Occipital lobe (tissue), 2 donors: Measurements from ENCODE around the gene FASTKD2. TPM values are rescaled to one million over a fixed set of nuclear protein-coding genes. Genes with fewer than 3 reads are reported as not detected.

Experiments
- DNase-seq: peaks from one replicate; lab custom pipeline; 2025; lab: John Stamatoyannopoulos, UW
- total RNA-seq: library from RNA; depleted of rRNA; stranded (reverse); fragments of >200 nt; gene quantifications from one replicate; pipeline ENCODE4 v1.2.3, GENCODE V29; 2014

Gene FASTKD2
- total RNA-seq: 44.6 TPM

DNA sequence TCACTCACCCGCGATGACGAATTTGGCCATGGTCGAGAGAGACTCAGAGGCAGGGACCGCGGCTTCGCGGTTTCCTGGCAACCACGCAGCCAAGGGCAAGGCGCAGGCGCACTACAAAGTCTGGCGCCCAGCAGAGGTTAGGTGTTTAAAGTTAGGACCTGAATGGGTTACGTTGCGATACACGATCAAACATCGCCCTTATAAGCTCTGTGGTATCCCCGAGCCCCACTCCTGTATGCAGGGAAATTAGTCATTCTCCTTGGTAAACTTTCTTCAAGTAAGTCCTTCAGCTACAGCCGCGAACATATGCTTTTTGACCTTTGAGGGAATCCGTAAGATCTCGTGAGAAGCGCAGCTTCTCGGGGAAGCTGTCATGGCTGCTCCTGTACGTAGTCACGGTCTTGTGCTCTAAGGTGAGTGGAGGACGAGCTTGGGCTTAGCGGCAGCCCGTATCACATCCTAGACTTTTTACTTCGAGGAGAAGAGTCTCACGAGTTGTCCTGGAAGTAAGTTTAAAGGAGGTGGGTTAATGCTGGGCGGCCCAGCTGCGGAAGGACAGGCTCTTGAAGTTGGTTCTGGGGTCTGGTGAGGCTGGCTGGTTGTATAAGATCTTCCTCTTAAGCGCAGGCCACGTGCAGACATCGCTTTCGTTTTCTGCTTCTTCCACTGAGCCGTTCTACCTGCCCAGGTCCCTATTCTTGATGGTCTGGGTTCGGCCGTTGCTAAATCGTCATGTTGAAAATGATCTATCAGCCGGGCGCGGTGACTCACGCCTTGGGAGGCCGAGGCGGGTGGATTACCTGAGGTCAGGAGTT, at the start of gene FASTKD2, which contains the start of gene MDH1B:
TSS of gene FASTKD2 (plus strand) at position 365 of the 815 bp plus-strand sequence. CDS start 1,088 bp downstream, outside the sequence.
TSS of gene MDH1B (minus strand) at position 87 of the 815 bp plus-strand sequence. CDS start at position 30, 57 bp downstream.
- peak; percentile 86 for DNase-seq

DNA sequence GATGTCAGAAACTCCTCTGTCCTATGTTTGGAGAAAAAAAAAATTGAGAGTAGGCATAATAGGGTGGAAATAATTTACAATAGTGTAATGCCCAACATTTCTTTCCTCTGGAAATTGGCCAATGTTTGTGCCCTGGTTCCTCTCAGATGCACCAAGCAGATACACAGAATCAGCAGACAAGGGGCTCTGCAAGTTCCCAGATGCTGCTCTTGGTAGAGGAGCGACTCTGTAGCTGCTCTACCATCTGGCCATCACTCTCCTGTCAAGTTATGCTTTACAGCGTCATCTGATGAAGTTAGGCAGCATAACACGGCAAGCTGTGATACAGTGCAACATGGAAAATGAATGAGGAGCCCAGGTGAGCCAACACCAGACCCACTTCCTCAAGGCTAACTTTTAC, 48.8 kb upstream of the FASTKD2 start:
- DNase-seq: no peak

DNA sequence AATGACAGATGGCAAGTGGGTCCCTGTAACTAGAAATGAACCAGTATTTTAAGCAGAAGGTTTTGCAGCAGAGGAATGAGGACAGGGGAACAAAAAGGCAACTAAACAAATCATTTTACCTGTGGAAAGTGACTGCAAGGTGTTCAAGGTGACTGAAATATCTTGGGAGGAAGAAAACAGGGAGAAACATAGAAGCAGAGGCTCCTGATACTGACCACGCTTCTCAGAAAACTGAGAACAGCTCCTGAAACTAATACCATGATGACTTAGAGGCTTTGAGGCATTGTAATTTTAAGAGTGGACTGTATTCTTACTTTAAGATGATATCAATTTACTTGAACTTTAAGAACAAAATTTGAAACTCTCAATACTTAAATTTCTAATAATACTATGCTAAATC, 47.1 kb upstream of the FASTKD2 start, which contains the start of gene DYTN:
TSS of gene DYTN (minus strand) at position 101 of the 400 bp plus-strand sequence. CDS start 117 bp downstream, outside the sequence.
- DNase-seq: no peak

DNA sequence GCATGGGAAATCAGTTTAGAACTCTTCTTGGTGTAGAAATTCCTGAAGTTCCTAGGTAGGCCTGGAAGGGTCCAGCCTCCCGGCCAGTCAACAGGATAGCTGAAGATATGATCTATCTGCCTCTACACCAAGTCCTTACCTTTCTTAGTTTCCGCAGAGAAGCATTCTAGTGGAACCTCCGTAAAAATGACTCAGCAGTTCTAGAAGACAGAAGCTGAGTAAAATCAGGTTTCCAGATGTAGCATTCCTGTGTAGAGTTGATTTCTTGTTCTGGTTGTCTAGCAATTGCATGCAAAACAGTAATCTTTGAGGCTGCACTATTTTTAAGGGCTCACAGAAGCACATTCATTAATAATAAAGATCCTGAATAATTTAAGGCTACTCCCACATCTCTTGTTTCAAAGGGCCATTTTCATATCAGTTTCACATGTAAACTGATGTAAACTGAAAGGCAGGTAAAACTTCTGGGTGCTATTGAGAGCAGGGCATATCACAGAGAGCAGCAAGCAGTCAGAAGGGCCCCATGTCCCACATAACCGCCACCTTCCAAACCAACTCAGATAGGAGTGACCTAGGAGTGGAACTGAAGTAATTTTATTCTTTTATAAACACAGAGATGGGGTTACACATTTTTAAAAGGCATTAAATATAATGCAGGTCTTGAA, 44.0 kb upstream of the FASTKD2 start:
- DNase-seq: no peak

DNA sequence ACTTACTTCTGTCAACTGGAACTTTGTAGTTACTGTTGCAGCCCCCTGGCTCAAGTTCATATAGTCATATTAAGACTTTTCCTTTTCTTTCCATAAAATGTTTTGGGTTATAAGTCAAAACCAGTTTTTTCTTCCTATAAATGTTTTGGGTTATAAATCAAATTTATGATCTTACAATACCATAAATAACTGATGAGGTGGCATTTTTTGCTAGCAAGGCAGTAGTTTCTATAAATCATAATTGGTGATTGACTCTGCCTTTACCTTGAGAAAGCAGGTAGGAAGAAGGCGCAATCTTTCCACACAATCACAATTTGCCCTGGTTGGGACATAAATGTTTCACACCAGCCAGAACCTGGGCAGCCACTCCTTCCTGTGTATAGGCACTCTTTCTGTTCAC, 42.1 kb upstream of the FASTKD2 start:
- DNase-seq: no peak

DNA sequence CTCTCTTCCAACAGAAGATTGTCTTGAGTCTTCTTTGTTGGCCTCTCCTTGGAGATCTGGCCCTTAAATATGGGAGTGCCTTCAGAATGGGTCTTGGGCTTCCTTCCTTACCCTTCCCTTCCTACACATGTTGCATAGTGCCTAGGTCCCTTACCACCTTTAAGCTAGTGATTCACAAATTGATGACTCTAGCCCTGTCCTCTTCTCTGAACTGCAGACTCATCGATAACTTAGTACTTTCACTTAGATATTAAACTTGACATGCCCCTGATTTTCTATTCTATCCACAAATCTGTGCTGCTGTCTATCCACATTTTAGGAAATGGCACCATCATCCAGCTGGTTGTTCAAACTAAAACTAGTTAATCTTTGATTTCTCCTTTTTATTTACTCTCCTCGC, 38.1 kb upstream of the FASTKD2 start:
- no peak for DNase-seq

DNA sequence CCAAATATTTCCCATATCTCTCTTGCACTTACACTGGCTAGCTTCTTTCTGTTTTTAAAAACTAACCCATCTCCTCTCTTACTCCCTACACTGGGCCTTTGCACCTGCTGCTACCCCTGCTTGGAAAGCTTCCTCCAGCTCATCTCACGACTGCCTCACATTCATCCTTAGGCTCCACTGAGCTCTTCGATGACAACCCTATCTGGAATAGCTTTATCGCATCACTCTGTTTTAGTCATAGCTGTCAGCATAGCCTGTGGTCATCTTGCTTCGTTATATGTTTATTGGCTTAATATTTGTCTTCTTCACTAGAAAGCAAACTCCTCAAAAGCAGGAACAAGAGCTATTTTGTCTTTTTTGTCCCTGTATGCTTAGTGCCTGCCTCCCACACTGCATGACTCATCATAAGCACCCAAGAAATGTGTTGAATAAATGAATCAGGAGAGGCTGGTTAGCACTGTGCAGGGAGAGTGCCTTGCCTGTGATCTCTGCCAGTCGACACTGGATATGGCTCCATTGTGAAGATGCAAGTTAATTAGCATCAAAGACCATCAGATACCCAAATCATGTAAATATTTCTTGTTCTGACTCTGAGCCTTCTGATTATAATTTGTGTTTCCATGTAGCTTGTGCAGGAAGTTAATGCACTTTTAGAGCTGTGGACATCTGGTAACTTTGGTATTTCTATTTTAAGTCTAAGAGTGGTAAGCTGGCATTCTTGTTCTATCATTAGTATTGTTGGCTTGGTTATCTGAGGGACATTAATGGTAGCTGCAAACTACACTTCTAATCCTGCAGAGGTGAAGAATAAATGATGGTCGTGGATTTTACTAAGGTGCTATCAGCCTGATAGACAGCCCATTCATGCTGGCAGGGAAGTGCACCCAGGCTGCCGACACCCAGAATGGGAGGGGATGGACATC, 36.9 kb upstream of the FASTKD2 start:
- DNase-seq: peak; percentile 52

DNA sequence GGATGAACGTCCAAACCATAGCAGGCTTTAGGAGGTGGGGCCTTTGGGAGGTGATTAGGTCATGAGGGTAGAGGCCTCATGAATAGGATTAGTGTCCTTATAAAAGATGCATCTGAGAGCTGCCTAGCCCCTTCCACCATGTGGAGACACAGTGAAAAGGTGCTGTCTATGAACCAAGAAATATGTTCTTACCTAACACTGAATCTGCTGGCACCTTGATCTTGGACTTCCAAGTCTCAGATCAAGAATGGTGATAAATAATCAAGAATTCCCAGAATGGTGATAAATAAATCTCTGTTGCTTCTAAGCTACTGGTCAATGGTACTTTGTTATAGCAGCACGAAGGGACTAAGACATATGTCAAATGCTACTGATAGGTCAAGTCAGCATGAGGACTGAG, 32.1 kb upstream of the FASTKD2 start:
- DNase-seq: no peak

DNA sequence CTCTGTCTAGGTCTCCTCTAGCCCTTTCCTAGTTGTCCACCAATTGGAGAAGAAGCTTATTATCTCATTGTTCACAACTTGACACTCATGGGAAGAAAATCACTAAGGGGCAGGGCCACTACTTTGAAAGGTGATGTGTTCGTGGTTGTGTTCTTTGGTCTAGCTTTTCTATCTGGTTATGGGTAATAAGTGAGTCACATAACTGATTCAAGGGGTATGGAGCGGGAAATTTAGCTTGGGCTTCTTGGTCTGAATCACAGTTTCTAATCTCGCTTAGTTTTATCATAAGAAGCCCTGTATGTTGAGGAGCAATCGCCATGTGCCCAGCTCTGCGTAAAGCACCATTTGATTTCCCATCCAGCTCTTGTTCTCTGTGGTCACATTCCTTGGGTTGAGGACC, 28.5 kb upstream of the FASTKD2 start:
- no peak for DNase-seq

DNA sequence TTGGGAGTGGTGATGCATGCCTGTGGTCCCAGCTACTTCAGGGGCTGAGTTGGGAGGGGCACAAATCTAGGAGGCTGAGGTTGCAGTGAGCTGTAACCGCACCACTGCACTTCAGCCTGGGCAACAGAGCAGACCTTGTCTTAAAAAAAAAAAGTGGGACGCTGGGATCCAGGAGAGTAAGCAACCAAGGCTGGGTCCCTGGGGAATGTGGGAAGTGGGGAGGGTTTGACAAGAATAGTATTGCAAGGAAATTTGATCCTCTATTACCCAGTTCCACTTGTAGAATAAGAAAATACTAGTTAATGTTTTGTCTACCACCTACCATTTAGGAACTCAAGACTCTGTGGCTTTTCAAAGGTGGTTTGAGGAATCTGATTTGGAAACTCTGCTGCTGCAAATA, 26.1 kb upstream of the FASTKD2 start:
- no peak for DNase-seq

DNA sequence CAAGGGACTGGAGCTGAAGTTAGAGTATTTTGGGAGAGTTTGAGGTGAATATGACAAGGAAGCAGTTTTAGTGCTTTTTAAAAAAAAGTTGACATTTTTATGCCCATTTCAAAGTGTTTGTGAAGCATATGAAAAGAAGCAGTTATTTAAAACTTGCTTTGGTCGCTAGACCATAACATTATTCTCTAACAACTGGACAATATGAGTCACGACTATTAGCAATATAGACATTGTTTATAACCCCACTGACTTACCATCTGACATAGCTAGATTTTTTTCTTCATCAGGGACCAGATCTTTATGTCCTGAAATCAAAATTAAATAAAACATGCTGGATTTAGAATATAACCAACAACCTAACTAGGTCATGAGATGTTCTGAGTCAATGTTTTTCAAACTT, 24.6 kb upstream of the FASTKD2 start:
- DNase-seq: no peak

DNA sequence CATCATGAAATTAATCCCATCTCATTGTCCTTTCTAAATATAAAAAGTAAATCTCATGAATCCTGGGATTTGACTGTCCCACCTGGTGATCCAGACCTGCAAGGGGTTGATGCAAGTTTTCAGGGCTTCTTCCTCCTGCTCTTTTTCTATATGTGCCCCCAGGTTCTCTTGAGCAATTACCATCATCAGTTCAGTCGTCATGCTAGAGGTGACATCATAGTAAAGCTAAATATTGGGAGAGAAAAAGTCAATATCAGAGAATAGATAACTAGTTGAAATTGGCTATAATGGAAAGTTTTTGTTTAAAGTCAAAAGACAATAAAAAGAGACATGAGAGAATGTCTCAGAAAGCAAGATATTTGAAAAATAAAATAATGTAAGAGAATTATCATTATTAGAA, 8.6 kb upstream of the FASTKD2 start:
- DNase-seq: no peak

DNA sequence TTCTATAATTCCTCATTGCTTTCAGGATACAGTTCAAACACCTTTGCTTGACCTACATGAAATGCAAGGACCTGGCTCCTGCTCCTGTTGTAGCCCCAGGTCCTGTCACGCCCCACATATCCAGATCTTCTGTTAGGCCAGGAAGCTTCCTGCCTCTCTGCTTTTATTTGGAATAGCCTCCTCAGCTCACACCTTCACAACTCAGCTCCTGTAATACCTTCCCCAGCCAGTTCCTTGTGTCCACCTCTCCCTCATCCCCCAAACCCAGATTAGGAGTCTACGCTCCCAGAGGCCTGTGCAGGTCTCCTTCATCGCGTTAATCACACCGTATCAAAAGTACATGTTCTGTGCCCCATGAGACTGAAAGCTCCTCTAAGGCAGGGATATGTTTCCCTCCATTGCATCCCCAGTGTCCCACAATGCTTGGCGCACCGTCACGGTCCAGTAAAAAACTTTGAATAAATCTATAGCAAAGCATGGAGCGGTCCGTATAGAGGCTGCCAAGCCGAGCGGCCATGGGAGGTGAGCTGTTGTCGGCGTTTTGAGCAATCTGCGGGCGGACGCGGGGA, 649 bp upstream of the FASTKD2 start:
- DNase-seq: no peak

DNA sequence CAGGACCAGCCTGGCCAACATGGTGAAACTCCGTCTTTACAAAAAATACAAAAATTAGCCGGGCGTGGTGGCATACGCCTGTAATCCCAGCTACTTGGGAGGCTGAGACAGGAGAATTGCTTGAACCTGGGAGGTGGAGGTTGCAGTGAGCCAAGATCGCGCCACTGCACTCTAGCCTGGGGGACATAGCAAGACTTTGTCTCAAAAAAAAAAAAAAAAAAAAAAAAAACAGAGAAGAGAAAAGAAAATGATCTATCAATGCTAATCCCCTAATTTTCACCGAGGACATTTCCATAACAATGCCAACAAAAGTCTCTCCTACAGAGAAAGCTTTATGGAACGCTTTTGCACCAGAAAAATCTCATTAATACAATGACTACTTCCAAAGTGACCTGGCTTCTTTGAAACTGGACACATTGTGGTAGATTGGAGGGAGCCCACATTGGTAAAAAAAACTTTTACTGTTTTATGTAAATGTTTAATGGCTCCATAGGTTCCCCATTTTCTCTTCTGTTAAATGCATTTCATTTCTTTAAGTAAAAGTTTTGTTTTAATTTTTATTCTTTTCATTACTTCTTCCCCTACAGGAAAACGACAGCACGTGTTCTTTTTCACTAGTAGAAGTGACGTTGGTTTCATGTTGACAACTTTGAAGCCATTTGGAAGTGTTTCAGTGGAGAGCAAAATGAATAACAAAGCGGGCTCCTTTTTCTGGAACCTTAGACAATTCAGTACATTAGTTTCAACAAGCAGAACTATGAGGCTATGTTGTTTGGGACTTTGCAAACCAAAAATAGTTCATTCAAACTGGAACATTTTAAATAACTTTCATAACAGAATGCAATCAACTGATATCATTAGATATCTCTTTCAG, 888 bp downstream of the FASTKD2 start:
- no peak for DNase-seq

DNA sequence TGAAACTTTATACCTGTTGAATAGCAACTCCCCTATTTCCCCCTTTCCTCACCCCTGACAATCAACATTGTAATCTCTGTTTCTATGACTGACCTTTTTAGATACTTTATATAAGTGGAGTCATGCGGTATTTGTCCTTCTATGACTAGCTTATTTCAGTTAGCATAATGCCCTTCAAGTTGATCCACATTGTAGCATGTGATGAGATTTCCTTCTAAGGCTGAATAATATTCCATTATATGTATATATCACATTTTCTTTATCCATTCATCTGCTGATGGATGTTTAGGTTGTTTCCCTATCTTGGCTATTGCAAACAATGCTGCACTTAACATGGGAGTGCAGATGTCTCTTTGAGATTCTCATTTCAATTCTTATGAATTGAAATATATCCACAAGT, 9.5 kb downstream of the FASTKD2 start:
- no peak for DNase-seq

DNA sequence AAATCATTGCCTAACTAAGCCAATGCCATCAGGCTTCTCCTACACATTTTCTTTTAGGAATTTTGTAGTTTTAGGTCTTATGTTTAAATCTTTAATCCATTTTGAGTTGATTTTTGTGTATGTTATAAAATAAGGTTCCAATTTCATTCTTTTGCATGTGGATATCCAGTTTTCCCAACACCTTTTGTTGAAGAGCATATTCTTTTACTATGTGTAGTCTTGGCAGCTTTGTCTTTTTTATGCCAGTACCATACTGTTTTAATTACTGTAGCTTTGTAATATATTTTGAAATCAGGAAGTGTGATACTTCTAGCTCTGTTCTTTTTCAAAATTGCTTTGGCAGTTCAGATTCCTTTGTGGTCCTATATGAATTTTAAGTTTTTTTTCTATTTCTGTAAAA, 11.0 kb downstream of the FASTKD2 start:
- no peak for DNase-seq

DNA sequence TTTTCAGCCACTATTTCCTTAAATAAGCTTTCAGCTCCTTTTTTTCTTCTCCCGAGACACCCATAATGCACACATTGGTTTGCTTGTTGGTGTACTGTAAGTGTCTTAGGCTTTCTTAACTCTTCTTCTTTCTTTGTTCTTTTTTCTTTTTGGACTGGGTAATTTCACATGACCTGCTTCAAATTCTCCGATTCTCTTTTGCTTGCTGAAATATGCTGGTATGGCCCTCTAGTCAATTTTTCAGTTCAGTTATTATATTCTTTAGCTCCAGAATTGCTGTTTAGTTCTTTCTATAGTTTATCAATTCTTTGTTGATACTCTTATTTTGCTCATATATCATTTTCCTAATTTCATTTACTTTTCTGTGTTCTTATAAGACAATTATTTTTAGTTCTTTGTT, 15.3 kb downstream of the FASTKD2 start:
- no peak for DNase-seq

DNA sequence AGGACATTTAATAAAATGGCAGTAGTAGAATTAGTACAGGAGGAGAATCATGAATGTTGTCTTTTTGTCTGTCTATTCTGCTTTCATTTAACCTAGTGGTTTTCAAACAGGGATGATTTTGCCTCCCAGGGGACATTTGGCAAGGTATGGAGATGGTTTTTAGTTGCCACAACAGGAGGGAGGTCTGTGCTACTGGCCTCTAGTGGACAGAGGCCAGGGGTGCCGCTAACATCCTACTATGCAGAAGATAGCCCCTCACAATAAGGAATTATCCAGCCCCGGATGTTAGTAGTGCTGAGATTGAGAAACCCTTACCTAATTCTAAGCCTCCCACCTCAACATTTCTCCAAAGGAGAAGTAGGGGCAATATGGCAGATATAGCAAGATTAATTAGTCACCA, 18.3 kb downstream of the FASTKD2 start:
- no peak for DNase-seq

DNA sequence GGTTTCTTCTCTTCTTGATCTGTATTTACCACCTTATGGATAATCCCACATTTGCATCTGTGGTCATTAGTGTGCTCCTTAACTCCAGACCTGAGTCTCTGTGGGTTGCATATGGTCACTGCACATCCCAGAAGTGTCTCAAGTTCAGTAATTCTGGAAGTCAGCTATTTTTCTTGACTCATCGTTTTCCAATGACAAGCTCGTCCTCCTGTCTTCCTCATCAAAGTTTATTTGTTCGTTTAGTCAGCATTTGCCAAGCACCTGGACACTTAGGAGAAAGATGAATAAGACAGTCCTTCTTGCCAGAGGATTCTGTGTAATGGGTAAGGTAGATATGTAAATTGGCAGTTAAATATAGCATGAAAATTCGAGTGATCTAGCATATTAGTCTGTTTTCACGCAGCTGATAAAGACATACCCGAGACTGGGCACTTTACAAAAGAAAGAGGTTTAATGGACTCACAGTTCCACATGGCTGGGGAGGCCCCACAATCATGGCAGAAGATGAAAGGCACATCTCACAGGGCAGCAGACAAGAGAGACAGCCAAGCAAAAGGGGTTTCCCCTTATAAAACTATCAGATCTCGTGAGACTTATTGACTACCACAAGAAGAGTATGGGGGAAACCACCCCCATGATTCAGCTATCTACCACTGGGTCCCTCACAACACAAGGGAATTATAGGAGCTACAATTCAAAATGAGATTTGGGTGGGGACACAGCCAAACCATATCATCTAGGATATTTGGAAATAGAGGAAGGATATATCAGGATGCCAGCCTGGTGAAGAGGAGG, 19.4 kb downstream of the FASTKD2 start:
- no peak for DNase-seq
